AG04450 (cell line): ENCODE data around the gene ANO10. TPM values are rescaled to one million over a fixed set of nuclear protein-coding genes. Genes with fewer than 3 reads are reported as not detected.

ENCODE experiments used
- CTCF ChIA-PET: fragments of 300-600, 350-600 bp; formaldehyde crosslinking; extraction: SDS; loops from one replicate; lab custom pipeline; 2022; ENCODE audit warnings: antibody characterized with exemption, inconsistent platforms; lab: Charles Lee
- POLR2A ChIA-PET: fragments of 350-600 bp; formaldehyde crosslinking; extraction: SDS; loops from one replicate; lab custom pipeline; 2021; ENCODE audit warnings: antibody characterized with exemption, inconsistent platforms; lab: Yijun Ruan, JAX
- DNase-seq: peaks from one replicate; pipeline ENCODE4 v3.0.0-alpha.2; 2011; ENCODE audit warnings: low read depth, low spot score
- H3K27ac ChIP-seq: one replicate; pipeline ENCODE4 v1.5.1; 2012; ENCODE audit warnings: low read depth, low read length, control low read depth
- H3K27me3 ChIP-seq: one replicate; pipeline ENCODE4 v1.6.0; 2012; ENCODE audit warnings: low read length; ENCODE audit not compliant: control insufficient read depth, insufficient read depth
- H3K4me3 ChIP-seq: 2 replicates; pipeline ENCODE4 v1.5.1; 2011; ENCODE audit warnings: mild to moderate bottlenecking, low read depth, low read length, control low read depth
- H3K9me3 ChIP-seq: 2 replicates; pipeline ENCODE4 v1.5.1; 2012; ENCODE audit warnings: low read length; ENCODE audit not compliant: control insufficient read depth, insufficient read depth
- polyA plus RNA-seq: library from polyadenylated mRNA; depleted of rRNA; stranded (reverse); fragments of >200 nt; gene quantifications from 2 replicates; pipeline ENCODE4 v1.2.3, GENCODE V29; 2011
- TF ChIP-seq, protein P1 (sequence below): IDR thresholded peaks from 2 replicates; pipeline ENCODE4 v1.5.1; 2011; ENCODE audit warnings: low read depth, low read length, control low read depth, inconsistent platforms

ANO10 gene
- polyA plus RNA-seq, 1 experiment: 87.1 TPM

DNA sequence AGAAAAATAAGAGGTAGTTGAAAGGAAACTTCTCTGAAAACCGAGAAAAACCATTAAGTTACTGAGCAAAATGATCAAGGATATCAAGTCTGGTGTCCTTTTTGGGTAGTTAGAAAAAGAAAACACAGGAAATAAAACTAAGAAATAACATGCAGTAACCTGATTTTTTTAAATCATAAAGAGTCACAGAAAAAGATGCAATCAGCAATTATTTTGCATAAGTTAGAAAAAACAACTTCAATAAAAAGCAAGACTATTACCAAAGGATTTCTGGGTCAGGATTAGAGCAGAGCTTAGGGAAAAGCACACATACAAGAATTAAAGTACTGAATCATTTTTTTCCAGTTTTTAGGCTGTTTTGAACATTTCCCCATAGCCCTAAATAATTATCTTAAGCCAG, 28.5 kb upstream of the ANO10 start:
- TF ChIP-seq, protein P1, sequence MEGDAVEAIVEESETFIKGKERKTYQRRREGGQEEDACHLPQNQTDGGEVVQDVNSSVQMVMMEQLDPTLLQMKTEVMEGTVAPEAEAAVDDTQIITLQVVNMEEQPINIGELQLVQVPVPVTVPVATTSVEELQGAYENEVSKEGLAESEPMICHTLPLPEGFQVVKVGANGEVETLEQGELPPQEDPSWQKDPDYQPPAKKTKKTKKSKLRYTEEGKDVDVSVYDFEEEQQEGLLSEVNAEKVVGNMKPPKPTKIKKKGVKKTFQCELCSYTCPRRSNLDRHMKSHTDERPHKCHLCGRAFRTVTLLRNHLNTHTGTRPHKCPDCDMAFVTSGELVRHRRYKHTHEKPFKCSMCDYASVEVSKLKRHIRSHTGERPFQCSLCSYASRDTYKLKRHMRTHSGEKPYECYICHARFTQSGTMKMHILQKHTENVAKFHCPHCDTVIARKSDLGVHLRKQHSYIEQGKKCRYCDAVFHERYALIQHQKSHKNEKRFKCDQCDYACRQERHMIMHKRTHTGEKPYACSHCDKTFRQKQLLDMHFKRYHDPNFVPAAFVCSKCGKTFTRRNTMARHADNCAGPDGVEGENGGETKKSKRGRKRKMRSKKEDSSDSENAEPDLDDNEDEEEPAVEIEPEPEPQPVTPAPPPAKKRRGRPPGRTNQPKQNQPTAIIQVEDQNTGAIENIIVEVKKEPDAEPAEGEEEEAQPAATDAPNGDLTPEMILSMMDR: no peak
- no peak overlapping the region for H3K27ac ChIP-seq
- no peak overlapping the region for H3K4me3 ChIP-seq
- POLR2A ChIA-PET: no interaction called here
- CTCF ChIA-PET: no interaction called here
- H3K9me3 ChIP-seq: no peaks in the 10 kb centered on the region
- H3K27me3 ChIP-seq: no peaks in the 10 kb centered on the region
- no peak for DNase-seq

DNA sequence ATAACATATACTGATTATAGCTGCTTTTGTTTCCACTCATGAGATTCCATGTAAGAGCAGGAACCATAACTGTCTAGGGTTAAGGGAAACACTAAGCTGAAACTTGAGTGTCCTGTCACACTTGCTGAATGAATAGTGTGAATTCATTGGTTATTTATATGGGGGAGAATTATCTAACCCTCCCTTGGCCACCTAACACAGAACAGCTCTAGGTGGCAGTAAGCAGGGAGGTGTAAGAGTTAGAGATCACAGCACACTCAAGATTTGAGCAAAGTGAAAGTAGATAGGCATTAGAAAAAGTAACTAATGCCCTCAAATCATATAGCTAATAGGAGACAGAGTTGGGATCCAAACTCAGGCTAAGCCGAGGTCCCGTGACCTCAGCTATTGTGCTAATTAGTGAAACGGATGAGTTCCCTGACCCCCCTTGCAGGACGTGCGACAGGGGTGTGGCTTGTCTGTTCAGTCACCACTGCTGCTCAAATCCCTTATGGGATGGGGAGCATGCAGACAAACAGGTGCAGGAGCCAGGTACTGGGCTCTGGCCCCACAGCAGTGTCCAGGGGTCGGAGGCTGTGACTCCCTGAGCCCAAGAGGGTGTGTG, 27.7 kb upstream of the ANO10 start:
- CTCF ChIA-PET: no interaction called here
- POLR2A ChIA-PET: no interaction called here
- Histone ChIP-seq H3K9me3 (no peaks in the 10 kb centered on the region), H3K27ac (no peak overlapping the region), H3K4me3 (0 out of 2 replicates have a peak overlapping the region, but pooled peaks have one; percentile 4), H3K27me3 (no peaks in the 10 kb centered on the region)
- no peak for DNase-seq
- TF ChIP-seq, protein P1: no peak

DNA sequence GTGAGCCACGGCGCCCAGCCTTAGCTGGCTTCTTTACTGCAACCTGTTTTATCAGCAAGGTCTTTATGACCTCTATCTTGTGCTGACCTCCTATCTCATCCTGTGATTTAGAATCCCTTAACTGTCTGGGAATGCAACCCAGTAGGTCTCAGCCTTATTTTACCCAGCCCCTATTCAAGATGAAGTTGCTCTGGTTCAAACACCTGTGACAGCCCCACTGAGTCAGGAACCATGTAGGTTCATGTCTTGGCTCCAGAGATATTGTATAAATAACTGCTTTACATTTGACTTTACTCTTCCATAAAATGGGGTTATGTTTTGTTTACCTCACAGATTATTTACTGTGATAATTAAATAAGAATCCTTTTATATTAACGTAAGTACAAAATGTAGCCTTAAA, 27.1 kb upstream of the ANO10 start:
- TF ChIP-seq, protein P1: no peak
- no peak for DNase-seq
- no peak overlapping the region for H3K27ac ChIP-seq
- H3K4me3 ChIP-seq: no peak overlapping the region
- CTCF ChIA-PET: no interaction called here
- H3K9me3 ChIP-seq: no peaks in the 10 kb centered on the region
- no peaks in the 10 kb centered on the region for H3K27me3 ChIP-seq
- POLR2A ChIA-PET: interaction anchor here (0.6 kb wide), 1 partner anchor 1236 kb away, joined by 4 read pairs; no protein-coding TSS in a partner anchor

DNA sequence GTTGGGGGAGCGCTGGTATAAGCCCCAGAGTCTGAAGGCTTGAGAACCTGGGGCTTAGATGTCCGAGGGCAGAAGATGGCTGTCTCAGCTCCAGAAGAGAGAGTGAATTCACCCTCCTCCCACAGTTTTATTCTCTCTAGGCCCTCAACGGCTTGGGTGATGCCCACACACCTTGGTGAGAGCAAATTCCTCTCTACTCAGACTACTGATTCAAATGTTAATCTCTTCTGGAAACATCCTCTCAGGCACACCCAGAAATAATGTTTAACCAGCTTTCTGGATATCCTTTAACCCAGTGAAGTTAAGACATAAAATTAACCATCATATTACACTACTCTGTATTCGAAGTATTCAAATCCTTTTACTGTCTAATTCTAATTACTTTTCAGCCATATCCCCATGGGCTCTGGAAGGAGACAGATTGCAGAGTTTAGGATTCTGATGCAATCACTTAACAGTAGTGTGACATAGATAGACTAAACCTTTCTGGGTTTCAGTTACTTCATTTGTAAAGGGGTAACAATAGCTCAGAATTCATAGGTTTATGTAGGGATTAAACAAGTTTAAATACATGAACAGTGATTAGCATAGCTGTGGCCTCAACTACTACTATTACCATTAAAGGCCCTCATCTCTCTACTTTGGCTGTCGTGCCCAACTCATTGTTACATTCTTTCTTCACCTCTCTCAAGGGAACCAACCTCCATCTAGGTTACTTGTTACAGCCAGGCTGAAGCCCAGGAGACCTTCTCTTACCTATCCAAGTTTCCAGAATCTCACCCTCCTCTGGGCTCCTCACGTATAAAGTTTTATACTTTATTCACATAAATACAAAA, 25.7 kb upstream of the ANO10 start:
- CTCF ChIA-PET: interaction anchor here (0.6 kb wide), 1 partner anchor 16 kb away, joined by 3 read pairs; no protein-coding TSS in a partner anchor
- DNase-seq: no peak
- Histone ChIP-seq H3K27ac (no peak overlapping the region), H3K9me3 (no peaks in the 10 kb centered on the region), H3K27me3 (no peaks in the 10 kb centered on the region), H3K4me3 (no peak overlapping the region)
- TF ChIP-seq, protein P1: no peak
- POLR2A ChIA-PET: interaction anchor here (0.6 kb wide), 1 partner anchor 46 kb away, joined by 8 read pairs; no protein-coding TSS in a partner anchor

DNA sequence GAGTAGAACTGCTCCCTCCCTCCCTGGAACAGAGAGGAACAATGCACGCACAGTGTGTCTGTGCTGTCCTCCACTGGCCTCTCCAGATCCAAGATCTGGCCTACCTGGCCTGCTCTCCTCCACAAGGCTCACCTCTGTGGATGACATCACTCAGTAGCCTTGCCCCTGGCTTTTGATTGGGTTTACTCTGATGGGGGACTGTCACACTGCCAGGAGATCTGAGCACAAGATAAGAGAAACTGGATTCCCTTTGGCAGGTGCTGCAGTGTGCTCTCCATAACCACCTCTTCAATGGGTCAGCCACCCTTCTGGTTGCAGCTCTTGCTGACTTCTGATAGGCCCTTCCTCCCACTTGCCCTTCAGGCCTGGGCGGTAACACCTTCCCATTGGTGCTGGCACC, 22.6 kb upstream of the ANO10 start:
- POLR2A ChIA-PET: no interaction called here
- TF ChIP-seq, protein P1: no peak
- Histone ChIP-seq H3K27ac (no peak overlapping the region), H3K9me3 (no peaks in the 10 kb centered on the region), H3K4me3 (no peak overlapping the region), H3K27me3 (no peaks in the 10 kb centered on the region)
- CTCF ChIA-PET: no interaction called here
- no peak for DNase-seq
